Caco-2 (cell line): ENCODE data around the gene PPP2R2D. TPM values are rescaled to one million over a fixed set of nuclear protein-coding genes. Genes with fewer than 3 reads are reported as not detected.

Experiments
- BruUV-seq: library from RNA; stranded (reverse); fragments of 400-500 nt; replicated peaks from 2 replicates; lab custom pipeline; 2021; lab: Mats Ljungman, UMichigan
- CTCF ChIA-PET: fragments of 300-600 bp; sonication (Branson Sonifier 250); formaldehyde crosslinking; loops from one replicate; lab custom pipeline; 2022; ENCODE audit warnings: antibody characterized with exemption; lab: Charles Lee
- POLR2A ChIA-PET: fragments of 300-600 bp; sonication (Branson Sonifier 250); formaldehyde crosslinking; loops from one replicate; lab custom pipeline; 2022; ENCODE audit warnings: antibody characterized with exemption; lab: Charles Lee
- DNase-seq, 2 experiments: peaks; one replicate each; pipeline versions ENCODE4 v3.0.0 to v3.0.0-alpha.2; 2020 to 2022
- H3K27me3 ChIP-seq: replicated peaks from 2 replicates; pipeline ENCODE4 v1.6.0; 2011; ENCODE audit warnings: low read length; ENCODE audit not compliant: control insufficient read depth, insufficient read depth
- H3K36me3 ChIP-seq: 2 replicates; pipeline ENCODE4 v1.5.1; 2011; ENCODE audit warnings: low read length; ENCODE audit not compliant: control insufficient read depth, insufficient read depth
- H3K4me1 ChIP-seq: fragments of 250-450 bp; sonication (Bioruptor Pico); 2 replicates; pipeline ENCODE4 v1.5.1; 2020; ENCODE audit warnings: mild to moderate bottlenecking
- H3K4me3 ChIP-seq: 2 replicates; pipeline ENCODE4 v1.5.1; 2011; ENCODE audit warnings: low read depth, mild to moderate bottlenecking, control low read depth, low read length
- H3K9me3 ChIP-seq: fragments of 250-450 bp; sonication (Bioruptor Pico); 2 replicates; pipeline ENCODE4 v1.5.1; 2020; ENCODE audit warnings: mild to moderate bottlenecking, moderate library complexity
- H3K27ac Mint-ChIP-seq: one replicate; pipeline ENCODE4 v1.8.0; 2022; ENCODE audit warnings: mixed read lengths; ENCODE audit not compliant: unreplicated experiment
- H3K27me3 Mint-ChIP-seq: one replicate; pipeline ENCODE4 v1.8.0; 2022; ENCODE audit warnings: mixed read lengths; ENCODE audit not compliant: insufficient read depth, unreplicated experiment
- H3K36me3 Mint-ChIP-seq: one replicate; pipeline ENCODE4 v1.8.0; 2022; ENCODE audit warnings: mild to moderate bottlenecking, mixed read lengths; ENCODE audit not compliant: insufficient read depth, unreplicated experiment
- H3K4me1 Mint-ChIP-seq: one replicate; pipeline ENCODE4 v1.8.0; 2022; ENCODE audit warnings: low read depth, mixed read lengths; ENCODE audit not compliant: unreplicated experiment
- H3K4me3 Mint-ChIP-seq: one replicate; pipeline ENCODE4 v1.8.0; 2022; ENCODE audit warnings: mild to moderate bottlenecking, moderate library complexity, mixed read lengths; ENCODE audit not compliant: unreplicated experiment
- H3K9me3 Mint-ChIP-seq: one replicate; pipeline ENCODE4 v1.8.0; 2022; ENCODE audit warnings: mixed read lengths; ENCODE audit not compliant: unreplicated experiment
- intact Hi-C: fragments of 100-400 bp; cut with micrococcal nuclease; formaldehyde crosslinking; loops from one replicate; pipeline ENCODE4 v1.10.0; 2022; ENCODE audit not compliant: unreplicated experiment
- total RNA-seq: library from RNA; stranded (reverse); gene quantifications from 2 replicates; pipeline ENCODE4 v1.2.3, GENCODE V29; 2022
- TF ChIP-seq, protein P1 (sequence below), 2 experiments: fragments of 200-600 bp in 1 of 2; IDR thresholded peaks; 1 replicate in 1 of 2; 2 replicates in 1 of 2; pipeline versions ENCODE4 v1.5.1 to v1.8.0; 2011 to 2022; ENCODE audit warnings: antibody characterized with exemption in 1 of 2, control low read depth in 1 of 2, inconsistent platforms in 1 of 2, low read depth in 1 of 2, low read length in 1 of 2, mild to moderate bottlenecking in 1 of 2, moderate library complexity in 1 of 2; ENCODE audit not compliant: insufficient read depth in 1 of 2, severe bottlenecking in 1 of 2, unreplicated experiment in 1 of 2

PPP2R2D gene
- total RNA-seq, 1 experiment from 2014 or later, result 34.4 TPM

DNA sequence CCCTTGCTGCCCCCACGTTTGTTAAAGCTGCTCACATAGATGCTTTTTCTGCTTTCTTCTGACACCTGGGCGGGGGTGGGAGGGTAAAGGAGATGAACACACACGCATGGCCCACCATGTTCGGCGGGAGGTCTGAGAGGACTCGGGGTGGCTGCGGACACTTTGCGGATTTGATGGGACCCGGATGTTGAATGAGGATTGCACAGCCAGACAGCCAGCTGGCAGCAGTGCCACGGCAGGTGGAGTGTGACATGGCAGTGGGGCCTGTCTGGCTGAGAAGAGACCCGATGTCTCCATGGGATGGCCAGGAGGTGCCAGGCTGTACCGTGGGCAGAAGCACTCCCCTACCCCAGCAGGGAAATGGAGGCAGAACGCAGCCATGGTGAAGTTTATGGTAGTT, 31.2 kb downstream of the PPP2R2D start:
- no TSS peak for BruUV-seq
- Histone ChIP-seq H3K9me3 (no peaks in the 10 kb centered on the region), H3K27me3 (no peaks in the 10 kb centered on the region), H3K36me3 (no peaks in the 10 kb centered on the region), H3K4me3 (no peak overlapping the region), H3K4me1 (no peaks in the 10 kb centered on the region)
- no peaks in the 10 kb centered on the region for H3K27me3 Mint-ChIP-seq
- DNase-seq, result no peak
- H3K4me3 Mint-ChIP-seq, result no peak overlapping the region
- POLR2A ChIA-PET, result no interaction called here
- intact Hi-C loops, result no loop called here
- H3K36me3 Mint-ChIP-seq, result peaks cover 33% of the 10 kb centered on the region
- TF ChIP-seq, protein P1, sequence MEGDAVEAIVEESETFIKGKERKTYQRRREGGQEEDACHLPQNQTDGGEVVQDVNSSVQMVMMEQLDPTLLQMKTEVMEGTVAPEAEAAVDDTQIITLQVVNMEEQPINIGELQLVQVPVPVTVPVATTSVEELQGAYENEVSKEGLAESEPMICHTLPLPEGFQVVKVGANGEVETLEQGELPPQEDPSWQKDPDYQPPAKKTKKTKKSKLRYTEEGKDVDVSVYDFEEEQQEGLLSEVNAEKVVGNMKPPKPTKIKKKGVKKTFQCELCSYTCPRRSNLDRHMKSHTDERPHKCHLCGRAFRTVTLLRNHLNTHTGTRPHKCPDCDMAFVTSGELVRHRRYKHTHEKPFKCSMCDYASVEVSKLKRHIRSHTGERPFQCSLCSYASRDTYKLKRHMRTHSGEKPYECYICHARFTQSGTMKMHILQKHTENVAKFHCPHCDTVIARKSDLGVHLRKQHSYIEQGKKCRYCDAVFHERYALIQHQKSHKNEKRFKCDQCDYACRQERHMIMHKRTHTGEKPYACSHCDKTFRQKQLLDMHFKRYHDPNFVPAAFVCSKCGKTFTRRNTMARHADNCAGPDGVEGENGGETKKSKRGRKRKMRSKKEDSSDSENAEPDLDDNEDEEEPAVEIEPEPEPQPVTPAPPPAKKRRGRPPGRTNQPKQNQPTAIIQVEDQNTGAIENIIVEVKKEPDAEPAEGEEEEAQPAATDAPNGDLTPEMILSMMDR (IDR thresholded peaks at IDR 0.05; ENCODE audit: insufficient read depth in 1 of 2, low read depth in 1 of 2, low read length in 1 of 2, severe bottlenecking in 1 of 2, unreplicated experiment in 1 of 2), result no peak
- CTCF ChIA-PET, result interaction anchor here (1.7 kb wide), 1 partner anchor 91 kb away, joined by 3 read pairs; no protein-coding TSS in a partner anchor
- peaks cover 9% of the 10 kb centered on the region for H3K4me1 Mint-ChIP-seq
- H3K9me3 Mint-ChIP-seq, result no peaks in the 10 kb centered on the region
- H3K27ac Mint-ChIP-seq, result no peak overlapping the region

DNA sequence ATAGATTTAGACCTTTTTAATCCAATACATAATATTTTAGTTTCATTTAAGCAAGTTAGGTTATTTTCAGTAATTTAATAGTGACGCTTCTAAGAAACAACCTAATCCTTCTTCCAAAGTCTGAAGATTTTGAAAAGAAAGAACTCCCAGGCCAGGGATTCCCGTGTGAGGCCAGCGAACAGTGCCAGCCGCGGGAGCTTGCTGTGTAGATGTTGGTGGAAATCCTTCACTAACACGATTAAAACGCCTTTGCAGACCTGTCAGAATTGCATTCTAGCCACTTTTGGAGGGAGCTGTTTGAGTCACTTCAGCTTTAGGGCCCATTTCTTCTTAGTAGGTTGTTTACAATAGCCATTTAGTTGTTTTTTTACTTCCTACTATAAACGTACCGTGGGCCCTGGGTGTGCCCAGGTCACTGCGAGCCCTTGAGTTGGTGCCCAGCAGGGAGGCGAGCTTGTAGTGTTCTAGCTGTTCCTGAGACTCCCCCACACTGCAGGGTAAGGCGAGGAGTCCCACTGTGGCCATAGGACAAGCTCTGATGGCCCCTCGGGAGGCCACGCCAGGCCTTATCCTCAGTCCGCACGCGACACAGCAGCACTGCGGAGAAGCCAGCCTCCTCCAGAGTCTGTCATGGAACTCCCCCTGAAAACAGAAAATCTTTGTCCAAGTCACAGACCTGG, 32.3 kb downstream of the PPP2R2D start:
- Mint-ChIP-seq H3K9me3 (no peaks in the 10 kb centered on the region), H3K27me3 (no peaks in the 10 kb centered on the region), H3K4me3 (no peak overlapping the region), H3K36me3 (peaks cover 35% of the 10 kb centered on the region), H3K4me1 (peaks cover 9% of the 10 kb centered on the region), H3K27ac (no peak overlapping the region)
- H3K27me3 ChIP-seq, result no peaks in the 10 kb centered on the region
- H3K36me3 ChIP-seq, result no peaks in the 10 kb centered on the region
- no peaks in the 10 kb centered on the region for H3K9me3 ChIP-seq
- TF ChIP-seq, protein P1 (IDR thresholded peaks at IDR 0.05; ENCODE audit: insufficient read depth in 1 of 2, low read depth in 1 of 2, low read length in 1 of 2, severe bottlenecking in 1 of 2, unreplicated experiment in 1 of 2), result no peak
- ChIA-PET POLR2A (no interaction called here), CTCF (interaction anchor here (1.7 kb wide), 1 partner anchor 90 kb away, joined by 3 read pairs; no protein-coding TSS in a partner anchor)
- BruUV-seq, result no TSS peak
- DNase-seq, result no peak
- H3K4me3 ChIP-seq, result no peak overlapping the region
- H3K4me1 ChIP-seq, result no peaks in the 10 kb centered on the region
- intact Hi-C loops, result no loop called here

DNA sequence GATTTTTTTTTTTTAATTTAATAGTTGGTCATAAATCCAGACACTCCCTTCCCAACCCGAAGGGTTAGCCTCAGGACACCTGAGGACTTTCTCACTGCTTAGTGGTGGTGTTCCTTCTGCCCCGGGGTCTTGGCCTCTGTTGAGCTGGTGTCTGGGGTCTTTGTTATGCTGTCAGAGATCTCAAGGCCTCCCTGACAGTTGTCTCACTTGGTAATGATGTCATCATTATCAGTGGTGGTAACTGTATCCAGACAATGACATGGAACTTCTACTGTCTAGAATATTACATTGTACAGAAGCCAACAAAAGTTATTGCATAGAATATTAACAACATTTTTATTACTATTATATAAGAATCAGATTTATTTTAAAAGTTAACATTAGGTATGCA, 32.9 kb downstream of the PPP2R2D start:
- no peaks in the 10 kb centered on the region for H3K9me3 ChIP-seq
- no peaks in the 10 kb centered on the region for H3K4me1 ChIP-seq
- BruUV-seq, result no TSS peak
- no peaks in the 10 kb centered on the region for H3K27me3 ChIP-seq
- no peaks in the 10 kb centered on the region for H3K9me3 Mint-ChIP-seq
- ChIA-PET CTCF (no interaction called here), POLR2A (no interaction called here)
- H3K36me3 ChIP-seq, result no peaks in the 10 kb centered on the region
- H3K4me3 ChIP-seq, result no peak overlapping the region
- H3K36me3 Mint-ChIP-seq, result peaks cover 38% of the 10 kb centered on the region
- no peak for DNase-seq
- peaks cover 9% of the 10 kb centered on the region for H3K4me1 Mint-ChIP-seq
- intact Hi-C loops, result no loop called here
- H3K27me3 Mint-ChIP-seq, result no peaks in the 10 kb centered on the region
- no peak overlapping the region for H3K27ac Mint-ChIP-seq
- H3K4me3 Mint-ChIP-seq, result no peak overlapping the region
- TF ChIP-seq, protein P1 (IDR thresholded peaks at IDR 0.05; ENCODE audit: insufficient read depth in 1 of 2, low read depth in 1 of 2, low read length in 1 of 2, severe bottlenecking in 1 of 2, unreplicated experiment in 1 of 2), result no peak
